Measurements from ENCODE around the gene SEMA4G.

The SEMA4G gene

GRCh38 chr10:100981178-100981772 lies 12.0 kb downstream of the SEMA4G start:
- no peak for TF ChIP-seq OSR1 (CRISPR knock-in tag; IDR thresholded peaks at IDR 0.05)
- no peak for TF ChIP-seq ZC3H10 (CRISPR knock-in tag; IDR thresholded peaks at IDR 0.05)
- TF ChIP-seq CSRNP3 (CRISPR knock-in tag; IDR thresholded peaks at IDR 0.05) = no peak
- ATAC-seq = no peak

- ATAC-seq = no peak
- no peak for TF ChIP-seq ZNF8 (CRISPR knock-in tag; IDR thresholded peaks at IDR 0.05)
- no peak for TF ChIP-seq OSR1 (CRISPR knock-in tag; IDR thresholded peaks at IDR 0.05)
- TF ChIP-seq PATZ1 (CRISPR knock-in tag; IDR thresholded peaks at IDR 0.05; ENCODE audit: borderline replicate concordance) = no peak
- no peak for TF ChIP-seq PPARA (CRISPR knock-in tag; IDR thresholded peaks at IDR 0.05; ENCODE audit: borderline replicate concordance)
- no peak for TF ChIP-seq ESRRG (CRISPR knock-in tag; IDR thresholded peaks at IDR 0.05)
- no peak for TF ChIP-seq POU6F1 (CRISPR knock-in tag; IDR thresholded peaks at IDR 0.05; ENCODE audit: borderline replicate concordance, low read depth)
- TF ChIP-seq TCF4 (CRISPR knock-in tag; IDR thresholded peaks at IDR 0.05; ENCODE audit: borderline replicate concordance) = no peak
- no peak for TF ChIP-seq SNAI2 (CRISPR knock-in tag; IDR thresholded peaks at IDR 0.05)
- TF ChIP-seq ARNTL (CRISPR knock-in tag; IDR thresholded peaks at IDR 0.05; ENCODE audit: borderline replicate concordance, low read depth) = no peak
These were observed 13.9 kb downstream of the SEMA4G start for GRCh38 chr10:100982916-100983830.

- TF ChIP-seq GLIS3 (CRISPR knock-in tag; IDR thresholded peaks at IDR 0.05) (no peak), ARNTL (CRISPR knock-in tag; IDR thresholded peaks at IDR 0.05; ENCODE audit: borderline replicate concordance, low read depth) (no peak), TSHZ2 (CRISPR knock-in tag; IDR thresholded peaks at IDR 0.05) (no peak), ZC3H10 (CRISPR knock-in tag; IDR thresholded peaks at IDR 0.05) (no peak), CREB5 (CRISPR knock-in tag; IDR thresholded peaks at IDR 0.05; ENCODE audit: low read depth) (no peak), POU6F1 (CRISPR knock-in tag; IDR thresholded peaks at IDR 0.05; ENCODE audit: borderline replicate concordance, low read depth) (no peak), PATZ1 (CRISPR knock-in tag; IDR thresholded peaks at IDR 0.05; ENCODE audit: borderline replicate concordance) (no peak), ESRRG (CRISPR knock-in tag; IDR thresholded peaks at IDR 0.05) (no peak), SNAI2 (CRISPR knock-in tag; IDR thresholded peaks at IDR 0.05) (no peak), CSRNP3 (CRISPR knock-in tag; IDR thresholded peaks at IDR 0.05) (no peak), ISL1 (CRISPR knock-in tag; IDR thresholded peaks at IDR 0.05) (no peak)
- ATAC-seq = no peak
These were observed 14.8 kb downstream of the SEMA4G start for GRCh38 chr10:100983868-100984671.

All from SK-N-SH treated with all-trans-retinoic acid at 6 μM for 48 hours (cell line).